ENCODE data around the gene SYDE2.
"Not testable (repeated sequence)": the region's sequence is repeated elsewhere in the genome, so short reads cannot be mapped to it uniquely, and the experiment has no call there.

SYDE2 gene, protein sequence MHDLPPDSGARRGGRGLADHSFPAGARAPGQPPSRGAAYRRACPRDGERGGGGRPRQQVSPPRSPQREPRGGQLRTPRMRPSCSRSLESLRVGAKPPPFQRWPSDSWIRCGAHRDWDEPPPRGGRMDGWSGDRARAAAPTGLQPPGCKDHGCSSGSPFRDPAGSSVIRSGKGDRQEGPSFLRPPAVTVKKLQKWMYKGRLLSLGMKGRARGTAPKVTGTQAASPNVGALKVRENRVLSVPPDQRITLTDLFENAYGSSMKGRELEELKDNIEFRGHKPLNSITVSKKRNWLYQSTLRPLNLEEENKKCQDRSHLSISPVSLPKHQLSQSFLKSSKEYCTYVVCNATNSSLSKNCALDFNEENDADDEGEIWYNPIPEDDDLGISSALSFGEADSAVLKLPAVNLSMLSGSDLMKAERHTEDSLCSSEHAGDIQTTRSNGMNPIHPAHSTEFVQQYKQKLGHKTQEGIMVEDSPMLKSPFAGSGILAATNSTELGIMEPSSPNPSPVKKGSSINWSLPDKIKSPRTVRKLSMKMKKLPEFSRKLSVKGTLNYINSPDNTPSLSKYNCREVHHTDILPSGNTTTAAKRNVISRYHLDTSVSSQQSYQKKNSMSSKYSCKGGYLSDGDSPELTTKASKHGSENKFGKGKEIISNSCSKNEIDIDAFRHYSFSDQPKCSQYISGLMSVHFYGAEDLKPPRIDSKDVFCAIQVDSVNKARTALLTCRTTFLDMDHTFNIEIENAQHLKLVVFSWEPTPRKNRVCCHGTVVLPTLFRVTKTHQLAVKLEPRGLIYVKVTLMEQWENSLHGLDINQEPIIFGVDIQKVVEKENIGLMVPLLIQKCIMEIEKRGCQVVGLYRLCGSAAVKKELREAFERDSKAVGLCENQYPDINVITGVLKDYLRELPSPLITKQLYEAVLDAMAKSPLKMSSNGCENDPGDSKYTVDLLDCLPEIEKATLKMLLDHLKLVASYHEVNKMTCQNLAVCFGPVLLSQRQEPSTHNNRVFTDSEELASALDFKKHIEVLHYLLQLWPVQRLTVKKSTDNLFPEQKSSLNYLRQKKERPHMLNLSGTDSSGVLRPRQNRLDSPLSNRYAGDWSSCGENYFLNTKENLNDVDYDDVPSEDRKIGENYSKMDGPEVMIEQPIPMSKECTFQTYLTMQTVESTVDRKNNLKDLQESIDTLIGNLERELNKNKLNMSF

DNA sequence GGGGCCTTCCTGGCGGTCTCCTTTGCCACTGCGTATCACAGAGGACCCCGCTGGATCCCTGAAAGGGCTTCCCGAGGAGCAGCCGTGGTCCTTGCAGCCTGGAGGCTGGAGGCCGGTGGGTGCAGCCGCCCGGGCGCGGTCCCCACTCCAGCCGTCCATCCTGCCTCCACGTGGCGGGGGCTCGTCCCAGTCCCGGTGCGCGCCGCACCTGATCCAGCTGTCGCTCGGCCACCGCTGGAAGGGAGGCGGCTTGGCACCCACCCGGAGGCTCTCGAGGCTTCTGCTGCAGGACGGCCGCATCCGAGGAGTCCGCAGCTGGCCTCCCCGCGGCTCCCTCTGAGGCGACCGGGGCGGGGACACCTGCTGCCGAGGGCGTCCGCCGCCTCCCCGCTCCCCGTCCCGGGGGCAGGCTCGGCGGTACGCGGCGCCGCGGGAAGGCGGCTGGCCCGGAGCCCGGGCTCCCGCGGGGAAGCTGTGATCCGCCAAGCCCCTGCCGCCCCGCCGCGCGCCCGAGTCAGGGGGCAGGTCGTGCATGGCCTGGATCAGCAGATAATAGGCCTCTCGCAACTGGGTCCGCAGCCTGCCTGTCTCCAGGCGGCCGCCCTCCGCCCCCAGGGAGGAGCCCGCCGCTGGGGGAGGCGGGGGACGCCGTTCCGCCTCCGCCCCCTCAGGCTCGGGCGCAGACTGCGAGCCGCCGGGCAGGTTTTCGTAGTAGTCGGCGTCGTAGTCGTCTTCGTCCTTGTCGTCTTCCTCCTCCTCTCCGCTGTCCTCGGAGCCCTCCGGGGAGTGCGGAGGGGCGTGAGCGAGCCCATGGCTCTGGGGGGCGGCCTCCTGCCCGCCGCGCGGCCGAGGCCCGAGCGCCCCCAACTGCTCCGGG lies at the start of gene SYDE2:
TSS of gene SYDE2 (minus strand) at position 554 of the 877 bp plus-strand sequence. CDS start at position 534, 20 bp downstream.
- Mint-ChIP-seq H3K27ac (peak within 1 kb of the TSS; percentile 94), H3K4me3 (peak within 1 kb of the TSS; percentile 91), H3K4me1 (ENCODE audit: low read depth) (peaks cover 28% of the 10 kb centered on the region), H3K27me3 (peaks cover 16% of the 10 kb centered on the region), H3K36me3 (ENCODE audit: low read depth) (peaks cover 4% of the 10 kb centered on the region), H3K9me3 (no peaks in the 10 kb centered on the region)

DNA sequence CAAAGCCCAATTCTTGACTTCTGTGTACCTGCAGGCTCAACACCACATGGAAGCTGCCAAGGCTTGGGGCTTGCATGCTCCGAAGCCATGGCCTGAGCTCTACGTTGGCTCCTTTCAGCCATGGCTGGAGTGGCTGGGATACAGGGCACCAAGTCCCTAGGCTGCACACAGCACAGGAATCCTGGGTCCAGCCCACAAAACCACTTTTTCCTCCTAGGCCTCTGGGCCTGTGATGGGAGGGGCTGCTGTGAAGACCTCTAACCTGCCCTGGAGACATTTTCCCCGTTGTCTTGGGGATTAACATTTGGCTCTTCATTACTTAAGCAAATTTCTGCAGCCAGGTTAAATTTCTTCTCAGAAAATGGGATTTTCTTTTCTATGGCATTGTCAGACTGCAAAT lies 48.2 kb upstream of the SYDE2 start:
- H3K9me3 Mint-ChIP-seq, H3K27ac Mint-ChIP-seq, H3K27me3 Mint-ChIP-seq, H3K4me3 Mint-ChIP-seq: not testable (repeated sequence)
- Mint-ChIP-seq H3K36me3 (ENCODE audit: low read depth) (peaks cover 42% of the 10 kb centered on the region), H3K4me1 (ENCODE audit: low read depth) (peaks cover 13% of the 10 kb centered on the region)

DNA sequence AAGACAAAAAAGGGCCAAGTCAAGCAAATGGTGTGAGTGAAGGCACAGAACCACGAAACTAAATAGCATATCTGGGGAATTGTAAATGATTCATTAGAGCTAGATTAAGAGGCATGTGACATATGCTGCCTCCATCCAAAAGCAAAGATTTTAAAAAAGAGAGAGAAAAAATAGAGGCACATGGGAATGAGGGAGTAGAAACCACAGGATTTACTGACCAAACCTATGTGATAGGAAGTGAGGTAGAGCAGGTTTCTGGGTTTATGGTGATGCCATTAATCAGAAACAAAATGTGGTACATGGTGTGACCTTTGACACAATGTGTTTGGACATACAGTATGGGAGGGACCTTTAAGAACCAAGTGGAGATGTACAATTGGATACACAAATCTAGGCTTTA lies 45.1 kb upstream of the SYDE2 start:
- peaks cover 5% of the 10 kb centered on the region for H3K4me1 Mint-ChIP-seq (ENCODE audit: low read depth)
- H3K27ac Mint-ChIP-seq, result no peak overlapping the region
- peaks cover 17% of the 10 kb centered on the region for H3K36me3 Mint-ChIP-seq (ENCODE audit: low read depth)
- H3K9me3 Mint-ChIP-seq, result peaks cover 4% of the 10 kb centered on the region
- H3K4me3 Mint-ChIP-seq, result no peak overlapping the region
- no peaks in the 10 kb centered on the region for H3K27me3 Mint-ChIP-seq

DNA sequence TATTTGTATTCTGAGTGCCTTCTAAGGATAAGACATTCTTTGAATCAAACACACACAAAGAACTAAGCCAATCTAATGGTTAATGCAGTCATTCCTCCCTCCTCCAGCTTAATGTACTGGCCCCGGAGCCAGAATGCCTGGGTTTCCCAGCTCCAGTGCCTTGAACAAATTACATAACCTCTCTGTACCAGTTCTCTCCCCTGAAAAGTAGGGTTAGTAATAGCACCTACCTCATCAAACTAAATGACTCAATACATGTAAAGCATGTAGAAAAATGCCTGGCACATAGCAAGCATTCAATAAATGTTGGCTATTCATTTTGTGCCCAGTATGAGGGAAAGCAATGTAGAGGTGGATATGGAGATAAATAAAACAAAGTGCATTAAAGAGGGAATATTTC lies 44.6 kb upstream of the SYDE2 start:
- peaks cover 2% of the 10 kb centered on the region for H3K9me3 Mint-ChIP-seq

DNA sequence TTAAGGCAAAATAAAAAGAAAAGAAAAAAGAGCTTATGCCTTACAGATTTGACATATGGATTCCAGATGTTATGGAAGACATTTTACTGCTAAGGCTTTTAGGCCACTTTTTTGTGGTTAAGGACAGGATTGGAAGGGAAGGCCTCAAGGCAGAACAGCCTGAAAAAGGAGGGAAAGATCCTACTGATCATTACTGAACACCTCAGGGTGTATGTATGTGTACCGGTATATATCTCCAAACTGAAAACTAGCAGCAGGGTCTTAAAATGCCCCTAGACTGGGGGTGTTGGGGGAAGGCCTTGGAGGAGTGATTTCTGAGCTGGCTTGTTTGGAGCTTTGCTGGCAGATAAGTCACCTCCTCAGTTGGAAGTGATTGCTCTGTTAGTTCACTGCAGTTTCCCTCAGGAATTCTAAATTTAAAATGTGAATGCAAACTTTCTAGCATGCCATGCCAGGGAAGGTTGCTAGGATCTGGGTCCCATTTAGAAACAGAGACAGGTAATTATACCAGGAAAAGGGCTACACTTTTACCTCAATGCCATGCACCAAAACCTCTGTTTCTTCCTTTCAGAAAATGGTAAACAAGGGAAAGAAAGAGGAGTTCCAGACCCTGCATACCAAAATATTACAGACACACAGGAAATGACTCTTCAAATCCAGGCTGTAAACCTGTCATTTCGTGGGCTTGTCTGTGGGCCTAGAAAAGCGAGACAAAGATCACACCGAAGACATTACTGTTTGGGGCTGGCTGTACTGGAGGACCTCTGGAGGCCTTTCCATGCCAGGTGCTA lies 43.6 kb upstream of the SYDE2 start:
- no peak overlapping the region for H3K27ac Mint-ChIP-seq

More for the DNA sequence above, 44.6 kb upstream of the SYDE2 start:
- no peaks in the 10 kb centered on the region for H3K27me3 Mint-ChIP-seq
- H3K36me3 Mint-ChIP-seq (ENCODE audit: low read depth), result peaks cover 12% of the 10 kb centered on the region
- no peak overlapping the region for H3K4me3 Mint-ChIP-seq
- H3K27ac Mint-ChIP-seq, result no peak overlapping the region
- H3K4me1 Mint-ChIP-seq (ENCODE audit: low read depth), result peaks cover 10% of the 10 kb centered on the region

DNA sequence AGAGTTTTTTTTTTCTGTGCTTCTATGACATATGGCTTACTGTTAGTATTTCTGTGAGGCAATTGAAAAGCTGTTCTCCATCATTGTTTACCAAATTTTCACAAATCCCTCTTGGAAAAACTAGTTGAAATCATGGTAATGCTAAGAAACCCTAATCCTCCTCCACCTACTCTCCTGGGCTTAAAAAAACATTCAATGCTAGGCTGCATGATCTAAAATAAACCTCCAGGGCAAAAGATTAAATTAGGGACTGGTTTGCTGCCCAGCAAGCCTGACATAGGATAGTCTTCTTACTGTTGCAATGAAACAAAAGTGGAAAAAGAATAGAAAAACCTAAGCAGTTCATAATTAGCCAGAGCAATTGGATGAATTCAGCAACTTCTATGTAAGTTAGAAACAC lies 42.6 kb upstream of the SYDE2 start:
- Mint-ChIP-seq H3K4me1 (ENCODE audit: low read depth) (peaks cover 13% of the 10 kb centered on the region), H3K27me3 (no peaks in the 10 kb centered on the region), H3K4me3 (no peak overlapping the region), H3K27ac (no peak overlapping the region), H3K36me3 (ENCODE audit: low read depth) (no peaks in the 10 kb centered on the region), H3K9me3 (no peaks in the 10 kb centered on the region)

More for the DNA sequence above, 43.6 kb upstream of the SYDE2 start:
- H3K9me3 Mint-ChIP-seq, result no peaks in the 10 kb centered on the region
- H3K4me1 Mint-ChIP-seq (ENCODE audit: low read depth), result peaks cover 13% of the 10 kb centered on the region
- no peaks in the 10 kb centered on the region for H3K27me3 Mint-ChIP-seq
- no peak overlapping the region for H3K4me3 Mint-ChIP-seq
- H3K36me3 Mint-ChIP-seq (ENCODE audit: low read depth), result peaks cover 2% of the 10 kb centered on the region

DNA sequence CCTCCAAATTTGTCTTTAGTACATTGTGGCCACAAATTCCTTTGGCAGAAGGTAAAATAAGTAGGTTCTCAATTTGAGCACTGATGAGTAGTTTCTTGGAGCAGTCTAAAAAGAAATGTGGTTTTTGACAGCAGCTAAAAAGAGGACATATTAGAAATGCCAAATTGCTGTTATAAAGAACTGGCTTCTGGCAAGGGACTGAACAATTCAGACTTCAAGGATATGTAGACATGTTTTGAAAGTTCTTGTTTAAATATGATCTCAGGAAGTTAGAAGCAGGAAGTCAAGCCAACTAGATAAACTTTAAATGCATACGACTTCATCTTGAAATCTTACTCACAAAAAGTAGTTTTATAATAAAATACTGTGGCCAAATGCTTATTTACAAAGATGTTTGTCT lies 39.8 kb upstream of the SYDE2 start:
- Mint-ChIP-seq H3K4me3 (no peak overlapping the region), H3K27me3 (peaks cover 3% of the 10 kb centered on the region), H3K9me3 (no peaks in the 10 kb centered on the region), H3K36me3 (ENCODE audit: low read depth) (no peaks in the 10 kb centered on the region), H3K27ac (no peak overlapping the region), H3K4me1 (ENCODE audit: low read depth) (peaks cover 13% of the 10 kb centered on the region)

DNA sequence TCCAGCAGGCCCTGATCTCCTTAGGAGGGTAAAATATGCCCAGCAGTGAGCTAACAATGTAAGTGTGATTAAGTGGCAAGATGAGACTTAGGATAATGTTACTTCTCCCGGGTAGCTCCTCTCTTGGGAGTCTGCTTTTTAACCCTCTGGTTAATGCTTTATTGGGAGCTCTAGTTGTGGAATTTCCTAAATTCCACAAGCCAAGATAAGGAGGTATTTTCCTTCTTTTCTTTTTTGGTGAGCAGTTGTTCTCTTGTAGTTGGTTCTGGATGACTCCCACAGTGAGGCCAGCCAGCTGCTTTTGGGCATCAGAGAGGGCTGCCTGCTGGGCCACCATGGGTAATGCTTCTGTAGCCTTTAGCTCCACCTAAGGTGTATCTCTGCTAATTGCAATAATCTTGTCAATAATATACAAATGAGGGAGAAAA lies 39.4 kb upstream of the SYDE2 start:
- H3K36me3 Mint-ChIP-seq (ENCODE audit: low read depth), result no peaks in the 10 kb centered on the region
- H3K27ac Mint-ChIP-seq, result no peak overlapping the region
- no peaks in the 10 kb centered on the region for H3K9me3 Mint-ChIP-seq
- H3K4me1 Mint-ChIP-seq (ENCODE audit: low read depth), result peaks cover 13% of the 10 kb centered on the region
- peaks cover 3% of the 10 kb centered on the region for H3K27me3 Mint-ChIP-seq
- no peak overlapping the region for H3K4me3 Mint-ChIP-seq

DNA sequence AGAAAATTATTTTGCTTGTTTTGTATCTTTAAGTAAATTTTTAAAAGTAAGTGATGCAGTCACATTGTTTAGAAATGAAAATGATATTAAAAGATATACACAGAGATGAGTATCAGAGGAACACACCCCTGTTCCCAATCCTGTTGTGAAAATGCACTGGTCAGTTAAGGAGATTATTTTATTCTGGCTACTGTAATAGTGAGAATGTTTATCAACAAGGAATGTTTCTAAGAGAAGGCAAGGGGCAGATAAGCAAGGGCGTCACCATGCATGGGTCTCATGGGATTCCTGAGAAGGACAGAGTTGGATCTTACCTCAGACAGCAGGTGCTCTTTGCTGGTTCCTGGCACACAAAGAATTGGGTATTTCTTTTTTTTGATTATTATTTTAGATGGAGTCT lies 36.8 kb upstream of the SYDE2 start:
- no peaks in the 10 kb centered on the region for H3K36me3 Mint-ChIP-seq (ENCODE audit: low read depth)
- H3K27ac Mint-ChIP-seq, result no peak overlapping the region
- H3K4me1 Mint-ChIP-seq (ENCODE audit: low read depth), result peaks cover 13% of the 10 kb centered on the region
- H3K4me3 Mint-ChIP-seq, result no peak overlapping the region
- H3K27me3 Mint-ChIP-seq, result peaks cover 3% of the 10 kb centered on the region
- no peaks in the 10 kb centered on the region for H3K9me3 Mint-ChIP-seq

DNA sequence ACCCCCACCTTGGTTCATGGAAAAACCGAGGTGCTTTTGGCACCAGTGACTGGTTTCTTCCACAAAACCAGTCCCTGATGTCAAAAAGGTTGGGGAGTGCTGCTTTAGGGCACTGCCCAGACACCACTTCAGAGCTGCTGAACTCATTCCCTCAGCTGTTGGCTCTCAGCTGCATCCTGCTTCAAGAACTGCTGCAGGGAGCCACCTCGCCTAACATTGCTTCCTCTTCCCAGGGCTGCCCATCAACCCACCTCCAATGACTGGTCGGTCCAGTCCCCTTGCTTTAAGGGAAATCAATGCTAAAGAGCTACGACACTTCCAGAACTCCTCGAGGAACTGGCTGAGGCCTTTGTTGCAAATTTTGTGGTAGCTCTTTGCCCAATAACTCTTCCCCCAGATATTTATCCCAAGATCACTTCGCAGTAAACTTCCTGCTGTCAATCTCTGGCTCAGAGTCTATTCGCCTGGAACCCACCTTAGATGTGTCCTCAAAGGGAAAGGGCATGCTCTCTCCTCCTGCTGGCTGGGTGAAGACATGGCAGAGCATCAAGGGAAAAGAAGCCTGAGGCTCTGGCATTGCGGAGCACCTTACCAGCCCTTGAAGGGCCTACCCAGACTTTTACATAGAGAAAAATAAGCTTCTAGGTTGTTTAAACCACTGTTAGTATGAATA lies 29.6 kb upstream of the SYDE2 start:
- no peak overlapping the region for H3K4me3 Mint-ChIP-seq
- no peaks in the 10 kb centered on the region for H3K36me3 Mint-ChIP-seq (ENCODE audit: low read depth)
- no peak overlapping the region for H3K27ac Mint-ChIP-seq
- no peaks in the 10 kb centered on the region for H3K4me1 Mint-ChIP-seq (ENCODE audit: low read depth)
- H3K9me3 Mint-ChIP-seq, result no peaks in the 10 kb centered on the region
- H3K27me3 Mint-ChIP-seq, result no peaks in the 10 kb centered on the region

DNA sequence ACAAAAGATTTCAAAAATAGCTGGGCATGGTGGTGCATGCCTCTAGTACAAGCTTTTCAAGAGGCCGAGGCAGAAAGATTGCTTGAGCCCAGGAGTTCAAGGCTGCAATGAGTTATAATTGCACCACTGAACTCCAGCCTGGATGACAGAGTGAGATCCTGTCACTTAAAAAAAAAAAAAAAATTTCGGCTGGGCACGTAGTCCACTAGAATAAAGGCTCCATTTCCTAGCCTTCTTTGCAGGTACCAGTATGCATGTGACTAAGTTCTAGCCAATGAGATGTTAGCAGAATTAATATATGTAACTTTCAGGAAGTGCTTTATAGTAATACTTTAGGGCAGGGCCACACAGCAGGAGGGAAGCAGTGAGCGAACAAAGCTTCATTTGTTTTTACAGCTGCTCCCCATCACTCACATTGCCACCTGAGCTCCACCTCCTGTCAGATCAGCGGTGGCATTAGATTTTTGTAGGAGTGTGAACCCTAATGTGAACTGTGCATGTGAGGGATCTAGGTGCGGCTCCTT lies 28.8 kb upstream of the SYDE2 start:
- Mint-ChIP-seq H3K4me3 (no peak overlapping the region), H3K9me3 (no peaks in the 10 kb centered on the region), H3K36me3 (ENCODE audit: low read depth) (no peaks in the 10 kb centered on the region), H3K27ac (no peak overlapping the region), H3K27me3 (no peaks in the 10 kb centered on the region), H3K4me1 (ENCODE audit: low read depth) (no peaks in the 10 kb centered on the region)

DNA sequence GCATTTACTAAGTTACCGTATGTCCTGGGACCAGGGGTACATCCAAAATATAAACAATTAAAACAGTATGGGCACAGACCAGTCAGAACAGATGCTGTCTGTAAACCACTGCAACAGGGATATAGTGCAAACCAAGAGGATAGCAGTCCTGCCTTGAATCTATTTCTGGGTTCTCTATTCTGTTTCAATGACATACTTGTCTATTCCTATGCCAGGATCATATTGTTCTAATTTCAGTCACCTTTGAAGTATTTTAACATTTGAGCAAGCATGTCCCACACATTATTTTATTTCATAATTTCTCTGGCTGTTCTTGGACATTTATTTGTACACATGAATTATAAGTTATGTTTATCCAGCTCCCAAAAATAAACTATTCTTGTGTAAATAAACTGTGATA lies 28.2 kb upstream of the SYDE2 start:
- Mint-ChIP-seq H3K4me1 (ENCODE audit: low read depth) (no peaks in the 10 kb centered on the region), H3K9me3 (no peaks in the 10 kb centered on the region), H3K27ac (no peak overlapping the region), H3K4me3 (no peak overlapping the region), H3K27me3 (no peaks in the 10 kb centered on the region), H3K36me3 (ENCODE audit: low read depth) (no peaks in the 10 kb centered on the region)
